K562 (cell line): ENCODE results near the gene MAB21L1.

Source experiments
- E2F1 ChIP-seq: sonication (generic); formaldehyde crosslinking; IDR thresholded peaks from 2 replicates; pipeline ENCODE4 v1.8.1; 2023; ENCODE audit warnings: mild to moderate bottlenecking, missing genetic modification reagents, moderate library complexity
- FOXJ3 ChIP-seq: sonication (generic); formaldehyde crosslinking; IDR thresholded peaks from 2 replicates; pipeline ENCODE4 v1.4.0; 2020; ENCODE audit warnings: mild to moderate bottlenecking, missing genetic modification reagents
- MNT ChIP-seq, 2 experiments: fragments of 450-650 bp; conservative IDR thresholded peaks; 2 replicates each; pipeline ENCODE4 v1.6.1; 2017; ENCODE audit warnings: mild to moderate bottlenecking in 2 of 2, moderate library complexity in 2 of 2
- RFX5 ChIP-seq: IDR thresholded peaks from 2 replicates; pipeline ENCODE4 v1.6.1; 2011; ENCODE audit warnings: low read depth, mild to moderate bottlenecking, improper control_type of control experiment, low read length
- TFAM ChIP-seq: fragments of 250-450 bp; sonication (Bioruptor Pico); conservative IDR thresholded peaks from 2 replicates; pipeline ENCODE4 v1.5.0; 2021; ENCODE audit warnings: mild to moderate bottlenecking, moderate library complexity
- YY1 ChIP-seq, 3 experiments: IDR thresholded peaks; 2 replicates each; pipeline ENCODE4 v1.6.1; 2011; ENCODE audit warnings: low read length in 2 of 3, mild to moderate bottlenecking in 2 of 3, moderate library complexity in 2 of 3, borderline replicate concordance in 1 of 3, control low read depth in 1 of 3, low read depth in 1 of 3; ENCODE audit not compliant: insufficient read depth in 3 of 3, insufficient replicate concordance in 2 of 3, control insufficient read depth in 1 of 3, insufficient read length in 1 of 3; ENCODE audit errors: extremely low read depth in 1 of 3
- ZNF217 ChIP-seq: sonication (generic); formaldehyde crosslinking; IDR thresholded peaks from 2 replicates; pipeline ENCODE4 v1.8.0; 2022; ENCODE audit warnings: mild to moderate bottlenecking, missing genetic modification reagents
- ZNF398 ChIP-seq: fragments of 250-450 bp; sonication (Bioruptor Pico); IDR thresholded peaks from 2 replicates; pipeline ENCODE4 v1.8.0; 2021; ENCODE audit warnings: moderate library complexity, mild to moderate bottlenecking, inconsistent platforms
- TF ChIP-seq, protein P1 (sequence below): fragments of 450-650 bp; IDR thresholded peaks from 2 replicates; pipeline ENCODE4 v1.6.1; 2016

DNA sequence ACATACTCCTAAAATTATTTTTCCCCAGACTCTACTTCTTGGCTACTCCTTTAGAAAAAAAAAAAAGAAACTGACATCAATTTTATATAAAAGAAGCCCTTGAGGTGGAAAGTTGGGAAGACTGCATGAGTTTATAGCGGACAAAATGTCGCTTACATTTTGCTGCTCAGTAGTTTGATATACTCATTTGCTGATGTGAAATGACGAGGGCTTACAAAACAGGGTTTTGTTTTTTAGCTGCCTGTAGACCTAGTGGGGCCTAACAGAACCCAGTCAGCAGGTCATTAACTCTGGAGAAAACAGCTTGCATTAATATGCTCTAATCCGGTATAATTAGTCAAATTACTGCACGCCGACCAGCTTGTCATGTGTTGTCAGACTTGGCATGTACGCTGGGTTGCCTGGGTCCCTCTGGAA, 37.6 kb upstream of the MAB21L1 start:
- TF ChIP-seq MNT (conservative IDR thresholded peaks at IDR 0.05) (no peak), TFAM (CRISPR knock-in tag) (no peak), ZNF217 (CRISPR knock-in tag) (no peak), YY1 (IDR thresholded peaks at IDR 0.05; ENCODE audit: borderline replicate concordance in 1 of 3, control insufficient read depth in 1 of 3, extremely low read depth in 1 of 3, insufficient read depth in 3 of 3, insufficient read length in 1 of 3, insufficient replicate concordance in 2 of 3, low read depth in 1 of 3, low read length in 2 of 3) (no peak), FOXJ3 (no peak), ZNF398 (CRISPR knock-in tag) (no peak), RFX5 (no peak), E2F1 (no peak)
- TF ChIP-seq, protein P1, sequence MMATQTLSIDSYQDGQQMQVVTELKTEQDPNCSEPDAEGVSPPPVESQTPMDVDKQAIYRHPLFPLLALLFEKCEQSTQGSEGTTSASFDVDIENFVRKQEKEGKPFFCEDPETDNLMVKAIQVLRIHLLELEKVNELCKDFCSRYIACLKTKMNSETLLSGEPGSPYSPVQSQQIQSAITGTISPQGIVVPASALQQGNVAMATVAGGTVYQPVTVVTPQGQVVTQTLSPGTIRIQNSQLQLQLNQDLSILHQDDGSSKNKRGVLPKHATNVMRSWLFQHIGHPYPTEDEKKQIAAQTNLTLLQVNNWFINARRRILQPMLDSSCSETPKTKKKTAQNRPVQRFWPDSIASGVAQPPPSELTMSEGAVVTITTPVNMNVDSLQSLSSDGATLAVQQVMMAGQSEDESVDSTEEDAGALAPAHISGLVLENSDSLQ = no peak
